GM21786 (cell line): ENCODE results near the gene BAIAP2L2.
"Not testable (repeated sequence)": the region's sequence is repeated elsewhere in the genome, so short reads cannot be mapped to it uniquely, and the experiment has no call there.

Source experiments
- ATAC-seq: cut with Tn5 transposase; IDR thresholded peaks from one replicate; pipeline ENCODE4 v1.9.1; 2021; ENCODE audit not compliant: unreplicated experiment

The BAIAP2L2 gene

DNA sequence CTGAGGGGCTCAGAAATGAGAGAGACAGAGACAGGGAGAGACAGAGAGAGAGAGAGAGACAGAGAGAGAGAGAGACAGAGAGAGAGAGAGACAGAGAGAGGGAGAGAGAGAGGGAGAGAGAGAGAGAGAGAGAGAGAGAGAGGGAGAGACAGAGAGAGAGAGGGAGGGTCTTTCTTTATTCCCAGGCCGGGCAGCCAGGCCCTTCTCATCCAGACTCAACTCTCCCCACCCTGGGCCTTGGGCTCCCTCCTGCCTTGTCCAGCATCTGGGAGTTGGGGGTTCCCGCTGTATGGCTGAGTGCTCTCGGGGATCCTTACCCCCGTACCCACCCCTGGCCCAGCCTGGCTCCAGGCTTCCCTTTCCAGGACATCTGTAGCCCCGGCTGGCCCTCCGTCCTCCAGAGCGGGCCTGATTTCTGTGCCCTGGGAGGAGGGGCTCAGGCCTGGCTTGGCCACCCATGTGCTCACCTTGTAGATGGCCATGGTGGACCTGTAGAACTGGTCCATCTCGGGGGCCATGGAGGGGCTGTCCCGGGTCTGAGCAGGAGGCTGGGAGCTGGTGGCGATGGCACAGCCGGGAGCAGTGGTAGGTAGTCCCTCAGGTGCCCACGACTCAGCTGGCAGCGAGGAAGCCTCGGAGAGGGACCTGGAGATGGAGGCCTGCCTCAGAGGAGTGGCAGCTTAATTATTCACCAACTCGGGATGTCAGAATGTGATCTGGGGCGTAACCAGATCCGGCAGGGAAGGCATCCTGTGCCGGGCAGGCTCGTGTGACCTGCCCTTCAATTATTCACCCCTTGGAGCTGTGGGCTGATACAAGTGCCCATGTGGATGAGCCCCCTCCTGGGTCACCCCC, at the start of gene BAIAP2L2:
Gene BAIAP2L2 (minus strand): TSS at position 677 of the 855 bp plus-strand sequence. CDS start 159 bp downstream, at position 518.
- no peak for ATAC-seq

DNA sequence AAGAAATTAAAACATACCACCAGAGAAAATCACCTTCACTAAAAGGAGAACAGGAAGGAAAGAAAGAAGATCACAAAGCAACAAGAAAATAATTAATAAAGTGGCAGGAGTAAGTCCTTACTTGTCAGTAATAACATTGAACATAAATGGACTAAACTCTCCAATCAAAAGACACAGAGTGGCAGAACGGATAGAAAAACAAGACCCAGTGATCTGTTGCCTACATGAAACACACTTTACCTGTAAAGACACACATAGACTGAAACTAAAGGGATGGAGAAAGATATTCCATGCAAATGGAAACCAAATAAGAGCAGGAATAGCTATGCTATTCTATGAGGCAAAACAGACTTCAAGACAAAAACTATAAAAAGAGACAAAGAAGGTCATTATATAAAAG, 45.2 kb upstream of the BAIAP2L2 start:
- no peak for ATAC-seq

GRCh38 chr22:38154563-38154915, 44.1 kb upstream of the BAIAP2L2 start:
- ATAC-seq, result not testable (repeated sequence)

GRCh38 chr22:38153821-38154562, 43.5 kb upstream of the BAIAP2L2 start:
- ATAC-seq, result no peak

GRCh38 chr22:38151126-38151500, 40.6 kb upstream of the BAIAP2L2 start:
- no peak for ATAC-seq

DNA sequence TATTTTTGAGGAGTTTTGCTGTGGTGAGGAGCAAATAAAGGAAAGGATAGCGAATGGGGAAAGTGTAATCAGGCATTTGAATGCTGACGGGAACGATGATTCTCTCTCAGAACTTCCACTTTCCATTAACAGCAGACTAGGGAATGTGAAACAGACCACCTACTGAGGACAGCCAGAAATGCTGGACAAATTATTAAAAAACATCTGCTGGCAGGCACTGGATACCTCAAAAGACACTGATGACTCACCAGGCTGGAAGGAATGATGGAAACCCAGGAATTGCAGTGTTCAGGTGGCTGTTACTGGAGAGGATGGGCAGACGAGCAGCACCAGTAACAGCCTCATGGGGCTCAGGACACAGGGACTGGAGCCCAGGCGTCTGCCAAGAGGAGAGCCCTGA, 37.8 kb upstream of the BAIAP2L2 start:
- no peak for ATAC-seq

DNA sequence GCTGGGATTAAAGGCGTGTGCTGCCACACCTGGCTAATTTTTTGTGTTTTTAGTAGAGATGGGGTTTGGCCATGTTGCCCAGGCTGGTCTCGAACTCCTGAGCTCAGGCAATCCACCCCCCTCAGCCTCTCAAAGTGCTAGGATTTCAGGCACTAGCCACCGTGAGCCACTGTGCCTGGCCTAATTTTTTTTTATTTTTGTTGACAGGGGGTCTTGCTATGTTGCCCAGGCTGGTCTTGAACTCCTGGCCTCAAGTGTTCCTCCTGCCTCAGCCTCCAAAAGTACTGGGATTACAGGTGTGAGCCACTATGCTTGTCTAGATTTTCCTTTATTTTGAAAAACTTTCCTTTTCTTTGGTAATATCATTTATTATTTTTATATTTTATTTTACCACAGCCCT, 35.7 kb upstream of the BAIAP2L2 start:
- ATAC-seq, result not testable (repeated sequence)

DNA sequence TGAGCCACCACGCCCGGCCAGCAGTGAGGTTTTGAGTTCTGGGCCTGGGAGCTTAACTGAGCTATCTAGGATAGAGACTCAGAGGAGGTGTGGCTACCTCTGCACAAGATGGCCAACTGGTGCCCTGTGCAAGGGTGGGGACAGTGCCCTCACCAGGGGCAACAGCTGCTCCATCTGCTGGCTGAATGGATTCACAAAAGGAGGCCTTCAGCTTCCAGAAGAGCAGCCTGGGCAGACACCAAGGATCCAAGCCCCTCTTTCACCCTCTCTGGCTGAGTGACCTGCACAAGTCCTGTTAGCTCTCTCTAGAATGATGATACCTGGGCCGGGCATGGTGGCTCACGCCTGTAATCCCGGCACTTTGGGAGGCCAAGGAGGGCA, 33.5 kb upstream of the BAIAP2L2 start:
- no peak for ATAC-seq

DNA sequence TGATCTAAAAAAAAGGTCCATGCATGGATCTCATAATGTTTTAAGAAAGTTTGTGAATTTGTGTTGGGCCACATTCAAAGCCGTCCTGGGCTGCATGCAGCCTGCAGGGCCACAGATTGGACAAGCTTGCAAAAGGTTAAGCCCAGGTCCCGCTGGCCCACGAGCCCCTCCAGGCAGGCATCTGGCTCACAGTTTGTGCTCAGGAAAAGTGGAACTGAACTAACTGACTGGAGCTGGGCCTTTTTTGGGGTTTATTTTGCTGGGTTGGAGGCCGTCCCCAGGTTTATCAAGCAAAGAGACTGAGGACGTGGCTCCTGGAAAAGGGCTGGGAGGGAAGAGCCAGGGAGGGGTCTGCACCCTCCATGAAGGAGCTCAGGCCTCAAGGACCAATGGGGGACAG, 32.1 kb upstream of the BAIAP2L2 start:
- ATAC-seq, result no peak

DNA sequence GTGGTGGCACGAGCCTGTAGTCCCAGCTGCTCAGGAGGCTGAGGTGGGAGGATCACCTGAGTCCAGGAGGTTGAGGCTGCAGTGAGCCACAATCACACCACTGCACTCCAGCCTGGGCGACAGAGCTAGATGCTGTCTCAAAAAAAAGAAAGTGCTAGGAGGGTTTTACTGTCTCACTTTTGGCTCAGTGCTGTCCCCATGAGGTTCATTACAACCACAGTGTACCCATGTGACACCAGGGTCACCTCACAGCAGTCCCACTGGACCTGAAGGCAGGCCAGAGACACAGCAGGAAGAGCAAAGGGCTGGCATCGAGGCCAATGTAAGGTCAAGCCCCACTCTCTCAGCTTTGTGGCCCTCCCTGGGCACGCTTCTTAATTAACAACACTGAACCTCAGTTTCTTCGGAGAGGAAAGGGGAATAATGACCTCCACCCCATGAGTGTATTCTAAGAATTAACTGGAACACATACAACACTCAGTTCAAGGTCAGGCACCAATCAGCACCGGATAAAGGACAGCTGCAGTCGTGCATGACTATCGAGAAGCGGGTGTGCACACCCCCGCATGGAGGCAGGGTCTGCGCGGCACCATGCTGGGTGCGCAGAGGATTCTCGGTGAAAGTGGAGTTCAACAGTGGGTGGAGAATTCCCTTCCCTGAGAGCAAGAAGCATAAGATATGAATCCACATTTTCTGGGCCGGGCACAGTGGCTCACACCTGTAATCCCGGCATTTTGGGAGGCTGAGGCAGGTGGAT, 30.9 kb upstream of the BAIAP2L2 start:
- ATAC-seq, result no peak

- no peak for ATAC-seq
Measured at GRCh38 chr22:38139901-38140300, 29.4 kb upstream of the BAIAP2L2 start.

DNA sequence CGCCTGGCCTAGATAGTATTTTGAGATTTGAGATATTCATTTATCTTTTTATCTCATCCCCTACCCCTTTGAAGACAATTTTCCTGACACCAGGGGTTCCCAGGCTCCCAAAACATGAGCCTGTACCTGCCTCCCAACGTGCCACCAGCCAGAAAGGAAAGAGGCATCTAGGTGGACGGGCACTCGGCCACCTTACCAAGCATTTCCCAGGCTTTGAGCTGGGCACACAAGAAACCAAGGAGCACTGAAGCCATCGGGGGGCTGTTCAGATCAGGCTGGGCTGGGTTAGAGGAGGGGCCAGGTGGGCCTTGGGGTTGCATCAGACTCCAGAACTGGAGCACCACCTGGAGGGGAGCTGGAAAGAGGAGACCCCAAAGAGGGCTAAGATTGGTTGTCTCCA, 28.5 kb upstream of the BAIAP2L2 start:
- no peak for ATAC-seq

- no peak for ATAC-seq
Measured at GRCh38 chr22:38137876-38138687, 27.6 kb upstream of the BAIAP2L2 start.

- ATAC-seq, result no peak
Measured at GRCh38 chr22:38136607-38137006, 26.1 kb upstream of the BAIAP2L2 start.

DNA sequence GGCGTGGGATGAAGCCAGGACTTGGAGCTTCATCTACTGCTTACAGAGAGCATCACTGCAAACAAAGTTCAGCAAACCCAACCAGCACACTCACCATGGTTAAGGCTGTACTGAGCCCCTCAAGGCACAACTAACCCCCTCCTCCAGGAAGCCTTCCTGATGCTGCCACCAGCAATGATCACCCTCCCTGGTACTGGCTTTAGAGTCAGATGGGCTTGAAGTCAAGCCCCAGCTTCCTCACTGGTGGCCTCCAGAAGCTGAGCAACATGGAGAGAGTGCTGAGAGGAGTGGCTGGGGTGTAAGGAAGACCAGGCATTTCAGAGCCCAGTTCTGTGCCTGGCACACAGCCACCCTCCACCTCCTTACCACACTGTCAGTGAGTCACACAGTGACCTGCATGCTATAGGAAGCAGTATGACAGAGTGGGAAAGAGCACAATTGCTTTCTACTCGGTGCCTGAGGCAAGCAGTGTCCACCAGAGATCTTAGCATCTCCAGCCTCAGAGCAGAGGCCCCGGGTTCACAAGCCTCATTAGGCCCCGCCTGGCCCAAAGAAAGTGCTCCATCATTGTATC, 24.7 kb upstream of the BAIAP2L2 start:
- no peak for ATAC-seq

GRCh38 chr22:38133331-38133730, 22.8 kb upstream of the BAIAP2L2 start:
- ATAC-seq, result no peak

- ATAC-seq, result no peak
Measured at GRCh38 chr22:38132794-38133193, 22.3 kb upstream of the BAIAP2L2 start.

DNA sequence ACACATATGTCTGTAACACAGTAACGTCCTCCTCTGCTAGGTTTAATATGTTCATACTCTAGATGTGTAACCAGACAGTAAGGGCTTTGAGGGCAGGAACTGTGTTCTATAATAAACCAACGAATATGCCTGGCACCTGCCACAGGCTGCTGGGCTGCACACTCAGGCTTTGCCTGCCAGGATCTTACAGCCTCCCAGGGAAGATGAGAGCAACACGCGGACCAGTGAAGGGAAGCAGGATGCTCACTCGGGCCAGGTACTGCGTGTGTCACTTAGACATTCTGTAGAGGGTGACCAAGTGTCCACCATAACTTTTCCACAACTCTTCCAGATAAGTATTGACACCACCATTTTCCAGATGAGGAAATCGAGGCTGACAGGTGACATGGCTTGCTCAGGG, 21.7 kb upstream of the BAIAP2L2 start:
- no peak for ATAC-seq

DNA sequence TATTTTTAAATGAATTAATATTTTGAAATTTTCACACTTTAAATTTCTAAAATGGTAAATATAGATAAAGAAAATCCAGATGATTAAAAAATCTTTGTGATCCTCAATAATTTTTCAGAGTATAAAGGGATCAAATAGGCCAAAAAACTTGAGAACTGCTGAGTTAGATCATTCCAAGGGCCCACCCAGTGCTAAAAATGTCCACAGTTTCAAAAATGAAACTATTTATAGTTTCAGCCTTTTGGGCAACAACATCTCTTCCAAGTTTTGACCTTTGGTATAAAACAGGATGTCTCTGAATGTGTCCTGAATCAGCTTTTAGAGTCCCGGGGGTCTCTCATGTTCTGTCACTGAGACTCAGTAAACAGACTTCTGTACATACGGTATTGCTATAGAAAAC, 20.9 kb upstream of the BAIAP2L2 start:
- no peak for ATAC-seq

DNA sequence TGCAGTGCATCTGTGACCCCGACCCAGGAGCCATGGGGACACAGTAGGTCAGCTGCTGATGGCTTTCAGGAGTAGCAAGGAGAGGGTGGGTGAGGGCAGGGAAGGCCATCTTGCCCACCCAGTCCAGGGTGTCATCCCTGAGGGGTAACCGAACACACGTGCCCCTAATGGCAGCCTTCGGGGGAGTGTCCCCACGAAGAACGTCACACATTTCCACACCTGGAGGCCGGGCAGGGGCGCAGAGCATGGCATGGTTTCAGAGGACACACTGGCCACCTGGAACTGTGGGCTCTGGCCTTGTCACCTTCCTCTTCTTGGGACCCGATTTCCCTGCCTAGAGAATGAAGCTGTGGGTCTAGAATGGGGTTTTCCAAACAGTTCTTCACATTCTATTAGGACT, 19.4 kb upstream of the BAIAP2L2 start:
- no peak for ATAC-seq

GRCh38 chr22:38129021-38129420, 18.5 kb upstream of the BAIAP2L2 start:
- no peak for ATAC-seq
